ENCODE results near the gene PFKFB1. TPM values are rescaled to one million over a fixed set of nuclear protein-coding genes. Genes with fewer than 3 reads are reported as not detected.

The PFKFB1 gene
- total RNA-seq, 1 experiment from 2014 or later, result 0.36 TPM

GRCh38 chrX:54894159-54894558 is 99.8 kb downstream of the PFKFB1 start:
- no peaks in the 10 kb centered on the region for H3K36me3 ChIP-seq (ENCODE audit: control insufficient read depth, insufficient read depth, low read length)
- H3K27ac ChIP-seq (ENCODE audit: low read length), result no peak overlapping the region
- DNase-seq (ENCODE audit: low read depth, low spot score), result no peak
- TF ChIP-seq POLR2AphosphoS5 (IDR thresholded peaks at IDR 0.05; ENCODE audit: low read depth, low read length), result no peak
- no peak for TF ChIP-seq REST (IDR thresholded peaks at IDR 0.05; ENCODE audit: insufficient read depth in 1 of 2, low read depth in 2 of 2, low read length in 1 of 2)
- TF ChIP-seq SIN3A (IDR thresholded peaks at IDR 0.05; ENCODE audit: borderline replicate concordance, insufficient read depth, low read depth, low read length), result no peak
- H3K27me3 ChIP-seq (ENCODE audit: control insufficient read depth, insufficient read depth, low read length), result no peaks in the 10 kb centered on the region; the same call in 1 of the 2 replicates
- in situ Hi-C loops (cut with HindIII; ENCODE audit: low pct_unique_long_range_greater_than_20kb, low sequenced_read_pairs) (no loop called here), intact Hi-C loops (cut with micrococcal nuclease; ENCODE audit: unreplicated experiment) (no loop called here)
- no peak for ATAC-seq
- H3K4me1 ChIP-seq (ENCODE audit: control insufficient read depth, insufficient read depth, low read length), result no peaks in the 10 kb centered on the region
- H3K9me3 ChIP-seq (ENCODE audit: control insufficient read depth, insufficient read depth, low read depth, low read length), result no peaks in the 10 kb centered on the region
- POLR2A ChIA-PET, result no interaction called here
- BruUV-seq (replicated peaks), result no TSS peak
- CTCF ChIA-PET, result no interaction called here
- H3K4me3 ChIP-seq (ENCODE audit: low read depth in 2 of 2, low read length in 2 of 2), result no peak overlapping the region

DNA sequence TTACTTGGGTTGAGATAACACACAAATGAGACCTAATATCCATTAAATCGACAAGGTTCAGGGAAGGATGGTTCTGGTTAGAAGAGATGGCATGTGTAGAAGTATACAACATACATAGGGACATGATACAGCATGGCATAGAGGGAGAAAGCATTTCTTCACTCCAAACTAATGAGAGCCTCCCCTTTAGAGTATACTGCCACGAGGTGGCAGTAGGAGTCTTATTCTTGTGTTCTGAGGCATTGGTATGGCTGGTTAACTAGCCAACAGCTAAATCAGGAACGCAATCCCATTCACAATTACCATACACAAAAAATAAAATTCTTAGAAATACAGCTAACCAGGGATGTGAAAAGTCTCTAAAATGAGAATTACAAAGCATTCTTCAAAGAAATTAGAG is 102.4 kb downstream of the PFKFB1 start:
- no peak for DNase-seq (ENCODE audit: low read depth, low spot score)
- H3K27me3 ChIP-seq (ENCODE audit: control insufficient read depth, insufficient read depth, low read length), result no peaks in the 10 kb centered on the region
- ATAC-seq, result 0 out of 2 replicates have a peak, but pooled peaks have one; percentile 76
- BruUV-seq (replicated peaks), result no TSS peak
- in situ Hi-C loops (cut with HindIII; ENCODE audit: low pct_unique_long_range_greater_than_20kb, low sequenced_read_pairs) (no loop called here), intact Hi-C loops (cut with micrococcal nuclease; ENCODE audit: unreplicated experiment) (loop anchor here (2.0 kb wide), 1 partner anchor 165 kb away; no protein-coding TSS in a partner anchor)
- ChIA-PET CTCF (interaction anchor here (0.7 kb wide), 1 partner anchor 120 kb away, joined by 4 read pairs; no protein-coding TSS in a partner anchor), POLR2A (no interaction called here)
- H3K36me3 ChIP-seq (ENCODE audit: control insufficient read depth, insufficient read depth, low read length), result no peaks in the 10 kb centered on the region
- H3K9me3 ChIP-seq (ENCODE audit: control insufficient read depth, insufficient read depth, low read depth, low read length), result no peaks in the 10 kb centered on the region
- no peaks in the 10 kb centered on the region for H3K4me1 ChIP-seq (ENCODE audit: control insufficient read depth, insufficient read depth, low read length)
- peak; percentile 52; the same call in 1 of the 2 replicates for TF ChIP-seq CTCF (IDR thresholded peaks at IDR 0.05)
- TF ChIP-seq REST (IDR thresholded peaks at IDR 0.05; ENCODE audit: insufficient read depth in 1 of 2, low read depth in 2 of 2, low read length in 1 of 2), result no peak
- H3K4me3 ChIP-seq (ENCODE audit: low read depth in 2 of 2, low read length in 2 of 2), result no peak overlapping the region
- no peak overlapping the region for H3K27ac ChIP-seq (ENCODE audit: low read length)

All from Panc1 (cell line).